ENCODE data around the gene ATG2A. TPM values are rescaled to one million over a fixed set of nuclear protein-coding genes. Genes with fewer than 3 reads are reported as not detected.

ATG2A gene
- total and polyA plus RNA-seq, 2 of the 8 experiments (the other 6 are each of a cell fraction or from before 2014, with no cell fraction given): 12.1 to 22.1 TPM

GRCh38 chr11:64846998-64847666, 69.9 kb downstream of the ATG2A start (continued):
- TF ChIP-seq CHD7 (IDR thresholded peaks at IDR 0.05; ENCODE audit: insufficient replicate concordance, low read length): no peak
- TF ChIP-seq HDAC2 (IDR thresholded peaks at IDR 0.05; ENCODE audit: borderline replicate concordance in 1 of 2, low read depth in 2 of 2, low read length in 2 of 2): peak in 1 of 2 experiments; percentile 75; a peak in 1 of 4 replicates
- peak; percentile 80; the same call in 1 of the 2 replicates for TF ChIP-seq KDM1A (IDR thresholded peaks at IDR 0.05; ENCODE audit: borderline replicate concordance, low read length)
- TF ChIP-seq SIX5 (IDR thresholded peaks at IDR 0.05; ENCODE audit: low read depth, low read length): no peak
- no peak for TF ChIP-seq SAP30 (IDR thresholded peaks at IDR 0.05; ENCODE audit: insufficient read depth, insufficient replicate concordance, low read length)
- no peak for TF ChIP-seq SUZ12 (IDR thresholded peaks at IDR 0.05; ENCODE audit: low read length)
- no peak for TF ChIP-seq ASH2L (IDR thresholded peaks at IDR 0.05; ENCODE audit: low read length)
- peak; percentile 48; the same call in 1 of the 2 replicates for TF ChIP-seq SP1 (IDR thresholded peaks at IDR 0.05; ENCODE audit: low read depth, low read length)
- no peak for TF ChIP-seq RFX5 (IDR thresholded peaks at IDR 0.05; ENCODE audit: borderline replicate concordance, low read depth, low read length)
- 0 out of 2 replicates have a peak, but pooled peaks have one; percentile 41 for TF ChIP-seq CREB1 (IDR thresholded peaks at IDR 0.05)
- TF ChIP-seq CEBPB (IDR thresholded peaks at IDR 0.05; ENCODE audit: low read depth, low read length): peak; percentile 8; the same call in 1 of the 2 replicates
